Trophoblast cell (in vitro differentiated cells and primary cell): ENCODE measurements around the gene CMPK2.

Experiments
- DNase-seq, 2 donors: peaks; one replicate each; pipeline ENCODE4 v3.0.0-alpha.2; 2016
- H2AFZ ChIP-seq: 2 replicates; pipeline ENCODE4 v1.6.1; 2013; ENCODE audit warnings: low read length, moderate library complexity, mild to moderate bottlenecking; ENCODE audit not compliant: insufficient read depth, poor library complexity
- H2AK5ac ChIP-seq: 2 replicates; pipeline ENCODE4 v1.6.1; 2013; ENCODE audit warnings: mild to moderate bottlenecking, low read length
- H2BK120ac ChIP-seq: 2 replicates; pipeline ENCODE4 v1.6.1; 2013; ENCODE audit warnings: low read length, mild to moderate bottlenecking, moderate library complexity; ENCODE audit not compliant: insufficient read depth, poor library complexity
- H2BK12ac ChIP-seq: 2 replicates; pipeline ENCODE4 v1.6.1; 2013; ENCODE audit warnings: mild to moderate bottlenecking, low read length, moderate library complexity
- H2BK5ac ChIP-seq: 2 replicates; pipeline ENCODE4 v1.6.1; 2013; ENCODE audit warnings: low read length, low read depth, moderate library complexity, mild to moderate bottlenecking; ENCODE audit not compliant: poor library complexity
- H3K14ac ChIP-seq: 2 replicates; pipeline ENCODE4 v1.6.1; 2013; ENCODE audit warnings: mild to moderate bottlenecking, low read length
- H3K18ac ChIP-seq: 2 replicates; pipeline ENCODE4 v1.6.1; 2013; ENCODE audit warnings: mild to moderate bottlenecking, low read length
- H3K23ac ChIP-seq: 2 replicates; pipeline ENCODE4 v1.6.1; 2013; ENCODE audit warnings: low read length
- H3K27ac ChIP-seq: 2 replicates; pipeline ENCODE4 v1.5.1; 2013; ENCODE audit warnings: low read depth, mild to moderate bottlenecking, inconsistent platforms, low read length, moderate library complexity
- H3K27me3 ChIP-seq: 2 replicates; pipeline ENCODE4 v1.6.1; 2013; ENCODE audit warnings: inconsistent platforms, mild to moderate bottlenecking, low read length, moderate library complexity; ENCODE audit not compliant: insufficient read depth
- H3K36me3 ChIP-seq, 2 experiments: 1 replicate in 1 of 2; 2 replicates in 1 of 2; pipeline ENCODE4 v1.6.1; 2013; ENCODE audit warnings: low read length in 2 of 2, mild to moderate bottlenecking in 2 of 2, moderate library complexity in 1 of 2; ENCODE audit not compliant: insufficient read depth in 2 of 2, control insufficient read depth in 1 of 2
- H3K4ac ChIP-seq: 2 replicates; pipeline ENCODE4 v1.6.1; 2013; ENCODE audit warnings: low read depth, mild to moderate bottlenecking, low read length, moderate library complexity
- H3K4me1 ChIP-seq, 2 experiments: 1 replicate in 1 of 2; 2 replicates in 1 of 2; pipeline ENCODE4 v1.6.1; 2013; ENCODE audit warnings: low read length in 2 of 2, mild to moderate bottlenecking in 2 of 2, moderate library complexity in 1 of 2; ENCODE audit not compliant: insufficient read depth in 2 of 2, control insufficient read depth in 1 of 2
- H3K4me2 ChIP-seq: 2 replicates; pipeline ENCODE4 v1.6.1; 2013; ENCODE audit warnings: inconsistent platforms, mild to moderate bottlenecking, low read length, moderate library complexity
- H3K4me3 ChIP-seq: 2 replicates; pipeline ENCODE4 v1.5.1; 2013; ENCODE audit warnings: mild to moderate bottlenecking, low read depth, low read length, inconsistent platforms
- H3K79me1 ChIP-seq: one replicate; pipeline ENCODE4 v1.6.1; 2013; ENCODE audit warnings: low read length
- H3K79me2 ChIP-seq: 2 replicates; pipeline ENCODE4 v1.6.1; 2013; ENCODE audit warnings: low read length, mild to moderate bottlenecking; ENCODE audit not compliant: control insufficient read depth, insufficient read depth, poor library complexity
- H3K9ac ChIP-seq: 2 replicates; pipeline ENCODE4 v1.6.1; 2013; ENCODE audit warnings: mild to moderate bottlenecking, low read length
- H3K9me3 ChIP-seq: 2 replicates; pipeline ENCODE4 v1.6.1; 2013; ENCODE audit warnings: low read depth, mild to moderate bottlenecking, control low read depth, inconsistent platforms, low read length; ENCODE audit not compliant: insufficient read depth
- H4K12ac ChIP-seq: 2 replicates; pipeline ENCODE4 v1.6.1; 2013; ENCODE audit warnings: low read depth, mild to moderate bottlenecking, low read length, moderate library complexity
- H4K8ac ChIP-seq: 2 replicates; pipeline ENCODE4 v1.6.1; 2013; ENCODE audit warnings: low read depth, mild to moderate bottlenecking, low read length, moderate library complexity
- H4K91ac ChIP-seq: one replicate; pipeline ENCODE4 v1.6.1; 2013; ENCODE audit warnings: low read depth, mild to moderate bottlenecking, low read length, moderate library complexity
- WGBS: extraction: QIAGEN DNeasy Blood & Tissue Kit; methylation state at CpG from one replicate; pipeline ENCODE4 v1.1.7; 2013; ENCODE audit warnings: missing lambda C conversion rate; ENCODE audit not compliant: insufficient read length, insufficient coverage; ENCODE audit errors: extremely low coverage; 5-methylcytosine and 5-hydroxymethylcytosine counted together

The CMPK2 gene

GRCh38 chr2:6864923-6865345 is 773 bp downstream of the CMPK2 start:
- peak overlapping the region; percentile 11 for H3K18ac ChIP-seq
- H2BK120ac ChIP-seq, result no peak overlapping the region
- H2BK12ac ChIP-seq, result no peak overlapping the region
- H2AFZ ChIP-seq, result peak overlapping the region; percentile 83
- peak overlapping the region; percentile 96 for H3K4me2 ChIP-seq
- no peak overlapping the region for H3K4ac ChIP-seq
- peak overlapping the region; percentile 62 for H4K8ac ChIP-seq
- no peak overlapping the region for H3K9ac ChIP-seq
- peak overlapping the region; percentile 71 for H3K4me3 ChIP-seq
- H3K79me1 ChIP-seq, result peaks cover 2% of the 10 kb centered on the region
- H3K14ac ChIP-seq, result no peak overlapping the region
- H3K23ac ChIP-seq, result no peak overlapping the region
- DNase-seq, result peak in 1 of 2 donors; percentile 26
- no peaks in the 10 kb centered on the region for H3K36me3 ChIP-seq
- H2AK5ac ChIP-seq, result no peak overlapping the region
- no peaks in the 10 kb centered on the region for H3K79me2 ChIP-seq
- H3K27ac ChIP-seq, result no peak overlapping the region
- H2BK5ac ChIP-seq, result no peak overlapping the region
- H4K91ac ChIP-seq, result peak overlapping the region; percentile 16
- H3K4me1 ChIP-seq, result peaks cover 0 to 4% of the 10 kb centered on the region in 2 experiments
- WGBS, result no CpG with 5 or more reads among the region's 37 CpGs
- H3K9me3 ChIP-seq, result peaks cover 4% of the 10 kb centered on the region
- no peak overlapping the region for H4K12ac ChIP-seq
- peaks cover 10% of the 10 kb centered on the region for H3K27me3 ChIP-seq

GRCh38 chr2:6864231-6864754 is 1.4 kb downstream of the CMPK2 start:
- no peak overlapping the region for H3K18ac ChIP-seq
- no CpG with 5 or more reads among the region's 8 CpGs for WGBS
- H3K79me2 ChIP-seq, result no peaks in the 10 kb centered on the region
- no peaks in the 10 kb centered on the region for H3K36me3 ChIP-seq
- no peak overlapping the region for H2BK5ac ChIP-seq
- no peak overlapping the region for H3K4me2 ChIP-seq
- no peak overlapping the region for H3K14ac ChIP-seq
- no peak overlapping the region for H3K23ac ChIP-seq
- peaks cover 0 to 4% of the 10 kb centered on the region in 2 experiments for H3K4me1 ChIP-seq
- no peak overlapping the region for H3K4ac ChIP-seq
- no peak overlapping the region for H4K91ac ChIP-seq
- peaks cover 10% of the 10 kb centered on the region for H3K27me3 ChIP-seq
- H2BK12ac ChIP-seq, result no peak overlapping the region
- H2AFZ ChIP-seq, result no peak overlapping the region
- DNase-seq, result peak; percentile 64 to 88
- H3K79me1 ChIP-seq, result peaks cover 2% of the 10 kb centered on the region
- no peak overlapping the region for H4K12ac ChIP-seq
- no peak overlapping the region for H3K4me3 ChIP-seq
- no peak overlapping the region for H4K8ac ChIP-seq
- no peak overlapping the region for H2BK120ac ChIP-seq
- peaks cover 6% of the 10 kb centered on the region for H3K9me3 ChIP-seq
- H3K9ac ChIP-seq, result no peak overlapping the region
- no peak overlapping the region for H2AK5ac ChIP-seq
- no peak overlapping the region for H3K27ac ChIP-seq

GRCh38 chr2:6863792-6864191 is 1.9 kb downstream of the CMPK2 start:
- H3K4ac ChIP-seq, result no peak overlapping the region
- H3K9me3 ChIP-seq, result peaks cover 7% of the 10 kb centered on the region
- H3K9ac ChIP-seq, result no peak overlapping the region
- H3K4me2 ChIP-seq, result no peak overlapping the region
- peaks cover 10% of the 10 kb centered on the region for H3K27me3 ChIP-seq
- no peak overlapping the region for H2AFZ ChIP-seq
- H3K14ac ChIP-seq, result no peak overlapping the region
- H3K4me3 ChIP-seq, result no peak overlapping the region
- no peaks in the 10 kb centered on the region for H3K36me3 ChIP-seq
- H4K12ac ChIP-seq, result no peak overlapping the region
- H3K18ac ChIP-seq, result no peak overlapping the region
- peaks cover 2% of the 10 kb centered on the region for H3K79me1 ChIP-seq
- H3K4me1 ChIP-seq, result peaks cover 0 to 4% of the 10 kb centered on the region in 2 experiments
- no peak overlapping the region for H4K91ac ChIP-seq
- DNase-seq, result peak in 1 of 2 donors; percentile 11
- H2BK120ac ChIP-seq, result no peak overlapping the region
- H3K23ac ChIP-seq, result no peak overlapping the region
- H2AK5ac ChIP-seq, result no peak overlapping the region
- no CpG with 5 or more reads among the region's 6 CpGs for WGBS
- H4K8ac ChIP-seq, result no peak overlapping the region
- H2BK5ac ChIP-seq, result no peak overlapping the region
- H2BK12ac ChIP-seq, result no peak overlapping the region
- no peaks in the 10 kb centered on the region for H3K79me2 ChIP-seq
- no peak overlapping the region for H3K27ac ChIP-seq

- no peak overlapping the region for H3K4me2 ChIP-seq
- H2BK12ac ChIP-seq, result no peak overlapping the region
- no peak overlapping the region for H3K23ac ChIP-seq
- no peak overlapping the region for H2BK5ac ChIP-seq
- H2AFZ ChIP-seq, result no peak overlapping the region
- H3K79me1 ChIP-seq, result no peaks in the 10 kb centered on the region
- H3K9ac ChIP-seq, result no peak overlapping the region
- no peaks in the 10 kb centered on the region for H3K36me3 ChIP-seq
- no peak for DNase-seq
- no peak overlapping the region for H4K91ac ChIP-seq
- H3K9me3 ChIP-seq, result peaks cover 4% of the 10 kb centered on the region
- H3K18ac ChIP-seq, result no peak overlapping the region
- no peak overlapping the region for H4K8ac ChIP-seq
- no peaks in the 10 kb centered on the region for H3K79me2 ChIP-seq
- peaks cover 5% of the 10 kb centered on the region for H3K27me3 ChIP-seq
- no CpG with 5 or more reads among the region's 3 CpGs for WGBS
- H3K27ac ChIP-seq, result no peak overlapping the region
- H2AK5ac ChIP-seq, result no peak overlapping the region
- no peak overlapping the region for H3K4me3 ChIP-seq
- no peak overlapping the region for H4K12ac ChIP-seq
- H3K4ac ChIP-seq, result no peak overlapping the region
- H2BK120ac ChIP-seq, result no peak overlapping the region
- peaks cover 0 to 4% of the 10 kb centered on the region in 2 experiments for H3K4me1 ChIP-seq
- H3K14ac ChIP-seq, result no peak overlapping the region
Measured at GRCh38 chr2:6860296-6860695, 5.4 kb downstream of the CMPK2 start.
